Measurements from ENCODE around the gene SOWAHC. TPM values are rescaled to one million over a fixed set of nuclear protein-coding genes. Genes with fewer than 3 reads are reported as not detected.
A peak's percentile ranks its signal among the peaks of the same experiment; 100 is the strongest.

Gene SOWAHC
- total RNA-seq, 1 donor from 2014 or later, result 14.9 TPM

DNA sequence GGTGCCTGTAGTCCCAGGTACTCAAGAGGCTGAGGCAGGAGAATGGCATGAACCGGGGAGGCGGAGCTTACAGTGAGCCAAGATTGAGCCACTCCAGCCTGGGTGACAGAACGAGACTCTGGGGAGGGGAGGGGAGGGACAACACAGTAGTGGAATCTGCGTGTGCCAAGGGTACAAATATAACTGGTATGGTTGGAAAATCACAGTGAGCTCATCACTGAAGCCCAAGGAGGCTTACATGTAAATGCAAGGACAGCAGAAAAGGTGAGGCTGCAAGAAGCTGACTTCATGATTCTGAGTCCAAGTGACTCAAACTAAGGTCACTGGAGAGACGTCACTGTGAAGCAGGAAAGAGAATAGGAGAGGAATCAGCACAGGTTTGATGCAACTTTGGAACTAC is 9.6 kb upstream of the SOWAHC start:
- TF ChIP-seq CTCF (IDR thresholded peaks at IDR 0.05; ENCODE audit: insufficient read depth, low read length, poor library complexity, severe bottlenecking), result no peak
- Histone ChIP-seq H3K4me3 (ENCODE audit: low read depth, low read length) (no peak overlapping the region), H3K36me3 (ENCODE audit: control insufficient read depth, insufficient read depth, low read length) (no peaks in the 10 kb centered on the region), H3K27me3 (ENCODE audit: control insufficient read depth, insufficient read depth, low read length) (no peaks in the 10 kb centered on the region)
- DNase-seq (ENCODE audit: low read depth), result peak; percentile 56

GRCh38 chr2:109607766-109608165 is 6.4 kb upstream of the SOWAHC start:
- no peak overlapping the region for H3K4me3 ChIP-seq (ENCODE audit: low read depth, low read length)
- peak; percentile 1 for TF ChIP-seq CTCF (IDR thresholded peaks at IDR 0.05; ENCODE audit: insufficient read depth, low read length, poor library complexity, severe bottlenecking)
- H3K27me3 ChIP-seq (ENCODE audit: control insufficient read depth, insufficient read depth, low read length), result no peaks in the 10 kb centered on the region
- H3K36me3 ChIP-seq (ENCODE audit: control insufficient read depth, insufficient read depth, low read length), result no peaks in the 10 kb centered on the region
- no peak for DNase-seq (ENCODE audit: low read depth)

GRCh38 chr2:109609352-109610024 is 4.7 kb upstream of the SOWAHC start:
- no peak for DNase-seq (ENCODE audit: low read depth)
- no peaks in the 10 kb centered on the region for H3K27me3 ChIP-seq (ENCODE audit: control insufficient read depth, insufficient read depth, low read length)
- TF ChIP-seq CTCF (IDR thresholded peaks at IDR 0.05; ENCODE audit: insufficient read depth, low read length, poor library complexity, severe bottlenecking), result no peak
- H3K36me3 ChIP-seq (ENCODE audit: control insufficient read depth, insufficient read depth, low read length), result no peaks in the 10 kb centered on the region
- H3K4me3 ChIP-seq (ENCODE audit: low read depth, low read length), result peak overlapping the region; percentile 17

DNA sequence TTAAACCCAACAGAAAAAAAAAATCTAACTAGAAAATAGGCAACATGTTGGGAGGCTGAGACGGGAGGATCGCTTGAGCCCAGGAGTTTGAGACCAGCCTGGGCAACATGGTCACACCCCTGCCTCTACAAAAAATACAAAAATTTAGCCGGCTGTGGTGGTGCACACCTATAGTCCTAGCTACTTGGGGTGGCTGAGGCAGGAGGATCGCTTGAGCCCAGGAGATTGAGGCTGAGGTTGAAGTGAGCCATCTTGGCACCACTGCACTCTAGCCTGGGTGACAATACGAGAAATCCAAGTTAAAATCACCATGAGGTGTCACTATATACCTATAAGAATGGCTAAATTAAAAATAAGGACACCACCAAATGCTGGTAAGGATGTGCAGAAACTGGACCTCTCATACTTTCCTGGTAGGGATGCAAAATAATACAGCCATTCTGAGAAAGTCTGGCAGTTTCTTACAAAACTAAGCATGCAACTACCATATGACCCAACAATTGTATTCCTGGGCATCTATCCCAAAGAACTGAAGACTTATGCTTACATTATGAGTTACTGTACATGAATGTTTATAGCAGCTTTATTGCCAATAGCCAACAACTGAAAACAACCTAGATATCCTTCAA is 2.6 kb upstream of the SOWAHC start:
- no peak for DNase-seq (ENCODE audit: low read depth)
- Histone ChIP-seq H3K27me3 (ENCODE audit: control insufficient read depth, insufficient read depth, low read length) (no peaks in the 10 kb centered on the region), H3K4me3 (ENCODE audit: low read depth, low read length) (peak overlapping the region; percentile 93), H3K36me3 (ENCODE audit: control insufficient read depth, insufficient read depth, low read length) (no peaks in the 10 kb centered on the region)
- TF ChIP-seq CTCF (IDR thresholded peaks at IDR 0.05; ENCODE audit: insufficient read depth, low read length, poor library complexity, severe bottlenecking), result no peak

- Histone ChIP-seq H3K36me3 (ENCODE audit: control insufficient read depth, insufficient read depth, low read length) (no peaks in the 10 kb centered on the region), H3K4me3 (ENCODE audit: low read depth, low read length) (peak overlapping the region; percentile 93), H3K27me3 (ENCODE audit: control insufficient read depth, insufficient read depth, low read length) (no peaks in the 10 kb centered on the region)
- DNase-seq (ENCODE audit: low read depth), result no peak
- no peak for TF ChIP-seq CTCF (IDR thresholded peaks at IDR 0.05; ENCODE audit: insufficient read depth, low read length, poor library complexity, severe bottlenecking)
Observed at GRCh38 chr2:109613081-109613921, 863 bp upstream of the SOWAHC start.

Measured in kidney epithelial cell (primary cell).